BLaER1 treated with 17β-estradiol and CSF1 and Interleukin-3, amounts not matched to agents 10 nM and 100 nM (cell line): Measurements from ENCODE around the gene TIMP1.

Experiments used
- H3K27ac ChIP-seq, 11 experiments: shearing (Covaris generic); formaldehyde crosslinking; 2 replicates each; pipeline ENCODE4 v1.8.1; 2022
- H3K27me3 ChIP-seq, 11 experiments: shearing (Covaris generic); formaldehyde crosslinking; 2 replicates each; pipeline ENCODE4 v1.8.1; 2022
- H3K36me3 ChIP-seq, 11 experiments: shearing (Covaris generic); formaldehyde crosslinking; 2 replicates each; pipeline ENCODE4 v1.8.1; 2022
- H3K4me1 ChIP-seq, 10 experiments: shearing (Covaris generic); formaldehyde crosslinking; 2 replicates each; pipeline ENCODE4 v1.8.1; 2022
- H3K4me2 ChIP-seq, 11 experiments: shearing (Covaris generic); formaldehyde crosslinking; 2 replicates each; pipeline ENCODE4 v1.8.1; 2022
- H3K4me3 ChIP-seq, 10 experiments: shearing (Covaris generic); formaldehyde crosslinking; 2 replicates each; pipeline ENCODE4 v1.8.1; 2022
- H3K9ac ChIP-seq, 11 experiments: shearing (Covaris generic); formaldehyde crosslinking; 2 replicates each; pipeline ENCODE4 v1.8.1; 2022
- H3K9me3 ChIP-seq, 11 experiments: shearing (Covaris generic); formaldehyde crosslinking; replicated peaks in 1 of 11; 2 replicates each; pipeline ENCODE4 v1.8.1; 2022
- H4K20me1 ChIP-seq, 11 experiments: shearing (Covaris generic); formaldehyde crosslinking; 2 replicates each; pipeline ENCODE4 v1.8.1; 2022
- Cebpa-rat ChIP-seq, 11 experiments: shearing (Covaris generic); IDR thresholded peaks; 2 replicates each; pipeline ENCODE4 v1.8.1; 2022

The TIMP1 gene

GRCh38 chrX:47585273-47585672 is 3.0 kb downstream of the TIMP1 start:
- peak overlapping the region in 5 of 11 experiments; percentile 78 to 91 (median 85); a peak in 9 of 22 replicates for H3K4me2 ChIP-seq
- H3K9me3 ChIP-seq: no peaks in the 10 kb centered on the region
- no peak for TF ChIP-seq Cebpa-rat (IDR thresholded peaks at IDR 0.05)
- H3K27me3 ChIP-seq: peaks cover 8 to 54% (median 44%) of the 10 kb centered on the region in 11 experiments; a peak in 19 of 22 replicates
- no peak overlapping the region for H3K27ac ChIP-seq
- H3K36me3 ChIP-seq: peaks cover 0 to 26% (median 8%) of the 10 kb centered on the region in 11 experiments; a peak in 11 of 22 replicates
- peak overlapping the region in 2 of 10 experiments; percentile 64 to 68; a peak in 3 of 20 replicates for H3K4me3 ChIP-seq
- H3K4me1 ChIP-seq: peaks cover 30 to 55% (median 44%) of the 10 kb centered on the region in 10 experiments
- peaks cover 0 to 51% (median 5%) of the 10 kb centered on the region in 11 experiments; a peak in 9 of 22 replicates for H4K20me1 ChIP-seq
- H3K9ac ChIP-seq: peak overlapping the region in 1 of 11 experiments; percentile 15; a peak in 1 of 22 replicates

- Histone ChIP-seq H3K27me3 (peaks cover 8 to 64% (median 53%) of the 10 kb centered on the region in 11 experiments; a peak in 19 of 22 replicates), H3K4me3 (no peak overlapping the region), H3K27ac (no peak overlapping the region), H3K9ac (no peak overlapping the region), H3K4me1 (peaks cover 30 to 58% (median 43%) of the 10 kb centered on the region in 10 experiments), H3K9me3 (no peaks in the 10 kb centered on the region), H4K20me1 (peaks cover 0 to 51% (median 5%) of the 10 kb centered on the region in 11 experiments; a peak in 9 of 22 replicates), H3K4me2 (peak overlapping the region in 9 of 11 experiments; percentile 4 to 91 (median 78); a peak in 13 of 22 replicates), H3K36me3 (peaks cover 0 to 26% (median 8%) of the 10 kb centered on the region in 11 experiments; a peak in 11 of 22 replicates)
- TF ChIP-seq Cebpa-rat (IDR thresholded peaks at IDR 0.05): no peak
These were observed 4.0 kb downstream of the TIMP1 start for GRCh38 chrX:47586043-47586787.

- Histone ChIP-seq H3K9ac (no peak overlapping the region), H3K27ac (no peak overlapping the region), H3K4me2 (no peak overlapping the region), H3K27me3 (peaks cover 13 to 75% (median 64%) of the 10 kb centered on the region in 11 experiments; a peak in 21 of 22 replicates), H4K20me1 (peaks cover 0 to 51% (median 5%) of the 10 kb centered on the region in 11 experiments; a peak in 9 of 22 replicates), H3K36me3 (peaks cover 0 to 26% (median 8%) of the 10 kb centered on the region in 11 experiments; a peak in 11 of 22 replicates), H3K9me3 (no peaks in the 10 kb centered on the region), H3K4me1 (peaks cover 22 to 50% (median 35%) of the 10 kb centered on the region in 10 experiments), H3K4me3 (no peak overlapping the region)
- no peak for TF ChIP-seq Cebpa-rat (IDR thresholded peaks at IDR 0.05)
These were observed 5.1 kb downstream of the TIMP1 start for GRCh38 chrX:47587091-47587891.

GRCh38 chrX:47587906-47588735 is 5.9 kb downstream of the TIMP1 start:
- H3K27ac ChIP-seq: no peak overlapping the region
- no peak overlapping the region for H3K4me2 ChIP-seq
- no peak overlapping the region for H3K4me3 ChIP-seq
- H3K9ac ChIP-seq: no peak overlapping the region
- H3K4me1 ChIP-seq: peaks cover 17 to 48% (median 30%) of the 10 kb centered on the region in 10 experiments
- TF ChIP-seq Cebpa-rat (IDR thresholded peaks at IDR 0.05): no peak
- peaks cover 15 to 82% (median 69%) of the 10 kb centered on the region in 11 experiments; a peak in 21 of 22 replicates for H3K27me3 ChIP-seq
- peaks cover 0 to 26% (median 8%) of the 10 kb centered on the region in 11 experiments; a peak in 11 of 22 replicates for H3K36me3 ChIP-seq
- H4K20me1 ChIP-seq: peaks cover 0 to 51% (median 5%) of the 10 kb centered on the region in 11 experiments; a peak in 9 of 22 replicates
- H3K9me3 ChIP-seq: no peaks in the 10 kb centered on the region

GRCh38 chrX:47590984-47591383 is 8.7 kb downstream of the TIMP1 start:
- Histone ChIP-seq H3K9me3 (peaks cover 2 to 8% (median 4%) of the 10 kb centered on the region in 11 experiments; a peak in 20 of 22 replicates), H3K9ac (no peak overlapping the region), H3K27ac (no peak overlapping the region), H3K4me3 (no peak overlapping the region), H3K4me2 (peak overlapping the region in 8 of 11 experiments; percentile 35 to 58 (median 46); a peak in 8 of 22 replicates), H3K4me1 (peaks cover 11 to 21% (median 16%) of the 10 kb centered on the region in 10 experiments), H3K27me3 (peaks cover 27 to 91% (median 78%) of the 10 kb centered on the region in 11 experiments), H3K36me3 (peaks cover 0 to 8% (median 0%) of the 10 kb centered on the region in 11 experiments; a peak in 7 of 22 replicates), H4K20me1 (peaks cover 0 to 22% (median 3%) of the 10 kb centered on the region in 11 experiments; a peak in 9 of 22 replicates)
- no peak for TF ChIP-seq Cebpa-rat (IDR thresholded peaks at IDR 0.05)

GRCh38 chrX:47593522-47593921 is 11.3 kb downstream of the TIMP1 start:
- Histone ChIP-seq H3K4me2 (0 out of 22 replicates have a peak overlapping the region, but pooled peaks of 1 of the 11 experiments have one; percentile 9), H3K27ac (no peak overlapping the region), H3K27me3 (peaks cover 29 to 87% (median 74%) of the 10 kb centered on the region in 11 experiments), H3K4me1 (peaks cover 9 to 20% (median 12%) of the 10 kb centered on the region in 10 experiments; a peak in 18 of 20 replicates), H3K9ac (no peak overlapping the region), H3K4me3 (no peak overlapping the region), H3K36me3 (no peaks in the 10 kb centered on the region), H3K9me3 (peaks cover 25 to 33% (median 29%) of the 10 kb centered on the region in 11 experiments), H4K20me1 (no peaks in the 10 kb centered on the region)
- no peak for TF ChIP-seq Cebpa-rat (IDR thresholded peaks at IDR 0.05)

- H3K27me3 ChIP-seq: peaks cover 25 to 88% (median 74%) of the 10 kb centered on the region in 11 experiments
- peaks cover under 1 to 15% (median 3%) of the 10 kb centered on the region in 10 experiments; a peak in 16 of 20 replicates for H3K4me1 ChIP-seq
- peak overlapping the region in 1 of 11 experiments; percentile 1; a peak in 1 of 22 replicates for H3K27ac ChIP-seq
- no peaks in the 10 kb centered on the region for H3K36me3 ChIP-seq
- no peak overlapping the region for H3K4me3 ChIP-seq
- H3K4me2 ChIP-seq: peak overlapping the region in 5 of 11 experiments; percentile 2 to 47 (median 8); a peak in 4 of 22 replicates
- no peaks in the 10 kb centered on the region for H4K20me1 ChIP-seq
- peaks cover 36 to 54% (median 50%) of the 10 kb centered on the region in 11 experiments for H3K9me3 ChIP-seq
- TF ChIP-seq Cebpa-rat (IDR thresholded peaks at IDR 0.05): no peak
- H3K9ac ChIP-seq: no peak overlapping the region
These were observed 13.5 kb downstream of the TIMP1 start for GRCh38 chrX:47595716-47596251.
